Stromal cell of bone marrow (primary cell): Measurements from ENCODE around the gene HAS3.
"Not testable (repeated sequence)": the region's sequence is repeated elsewhere in the genome, so short reads cannot be mapped to it uniquely, and the experiment has no call there.

Source experiments
- DNase-seq: peaks from one replicate; pipeline ENCODE4 v3.0.0-alpha.2; 2012; ENCODE audit warnings: low read depth

HAS3 gene

GRCh38 chr16:69149621-69150020, 44.2 kb downstream of the HAS3 start:
- DNase-seq: not testable (repeated sequence)

- peak; percentile 66 for DNase-seq
Observed at GRCh38 chr16:69150146-69150865, 44.9 kb downstream of the HAS3 start.

- DNase-seq: no peak
Observed at GRCh38 chr16:69157196-69157595, 51.7 kb downstream of the HAS3 start.

- DNase-seq: no peak
Observed at GRCh38 chr16:69160192-69160591, 54.7 kb downstream of the HAS3 start.

GRCh38 chr16:69165584-69165983, 60.1 kb downstream of the HAS3 start:
- DNase-seq: no peak

- no peak for DNase-seq
Observed at GRCh38 chr16:69166221-69166833, 60.9 kb downstream of the HAS3 start.

- DNase-seq: no peak
Observed at GRCh38 chr16:69166946-69167930, 61.8 kb downstream of the HAS3 start.
